Tongue (tissue), 2 donors: ENCODE data around the gene SPNS2. TPM values are rescaled to one million over a fixed set of nuclear protein-coding genes. Genes with fewer than 3 reads are reported as not detected.

Experiments used
- DNase-seq: peaks from one replicate; pipeline ENCODE4 v3.0.0-alpha.2; 2015
- total RNA-seq: library from RNA; depleted of rRNA; stranded (reverse); fragments of >200 nt; gene quantifications from one replicate; pipeline ENCODE4 v1.2.3, GENCODE V29; 2014

SPNS2 gene
- total RNA-seq, 1 donor from 2014 or later = 19.9 TPM

GRCh38 chr17:4549781-4550533, 51.3 kb downstream of the SPNS2 start:
- no peak for DNase-seq

- DNase-seq = no peak
These were observed 51.9 kb downstream of the SPNS2 start for GRCh38 chr17:4550534-4551039.

GRCh38 chr17:4551141-4551540, 52.5 kb downstream of the SPNS2 start:
- no peak for DNase-seq

DNA sequence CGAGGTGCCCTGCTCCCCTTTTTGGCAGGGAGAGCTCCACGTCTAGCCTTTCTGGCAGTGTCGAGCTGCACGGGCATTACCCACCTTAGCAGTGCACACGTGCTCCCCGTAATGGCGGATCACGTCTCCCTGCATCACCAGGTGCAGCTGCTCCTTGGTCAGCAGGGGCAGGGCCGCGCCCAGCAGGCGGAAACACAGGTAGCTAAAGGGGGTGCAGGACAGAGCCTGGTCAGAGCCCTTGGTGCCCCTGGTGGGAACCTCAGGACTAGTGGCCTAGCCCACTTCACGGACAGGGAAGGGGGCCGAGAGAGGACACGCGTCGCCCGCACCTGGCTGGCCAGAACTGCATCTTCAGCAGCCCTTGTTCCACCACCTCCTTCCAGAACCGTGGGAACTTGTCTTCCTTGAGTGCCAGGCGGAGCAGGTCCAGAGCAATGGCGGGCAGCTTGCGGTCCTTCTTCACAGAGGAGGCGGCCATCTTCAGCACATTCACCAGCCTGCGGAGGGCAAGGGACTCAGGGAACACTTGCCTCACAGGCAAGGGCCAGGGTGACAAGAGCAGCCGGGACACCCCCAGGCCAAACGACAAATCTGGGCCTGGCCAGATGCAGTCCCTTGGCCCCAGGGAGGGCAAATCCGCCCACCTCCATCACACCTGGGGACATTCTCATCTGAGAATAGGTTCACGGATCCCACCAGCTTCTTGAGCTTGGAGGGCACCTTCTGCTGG, 53.3 kb downstream of the SPNS2 start:
- no peak for DNase-seq

DNA sequence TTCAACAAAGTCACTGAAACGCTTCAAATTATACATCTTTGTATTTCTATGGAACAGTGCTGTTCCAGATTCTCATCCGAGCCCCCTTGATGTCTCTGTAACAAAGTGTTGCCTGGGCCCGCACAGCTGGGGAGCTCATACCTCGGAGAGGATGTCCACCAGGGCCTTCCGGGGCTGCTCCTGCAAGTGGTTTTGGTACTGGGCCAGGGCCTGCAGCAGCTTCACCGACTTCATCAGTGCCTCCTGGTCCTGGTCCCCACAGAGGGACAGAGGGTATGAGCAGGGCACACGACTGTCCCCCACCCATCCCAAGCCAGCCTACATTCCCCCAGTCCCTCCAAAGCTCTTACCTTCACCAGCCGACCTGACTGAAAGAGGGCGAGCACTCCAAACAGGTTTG, 55.0 kb downstream of the SPNS2 start:
- no peak for DNase-seq

DNA sequence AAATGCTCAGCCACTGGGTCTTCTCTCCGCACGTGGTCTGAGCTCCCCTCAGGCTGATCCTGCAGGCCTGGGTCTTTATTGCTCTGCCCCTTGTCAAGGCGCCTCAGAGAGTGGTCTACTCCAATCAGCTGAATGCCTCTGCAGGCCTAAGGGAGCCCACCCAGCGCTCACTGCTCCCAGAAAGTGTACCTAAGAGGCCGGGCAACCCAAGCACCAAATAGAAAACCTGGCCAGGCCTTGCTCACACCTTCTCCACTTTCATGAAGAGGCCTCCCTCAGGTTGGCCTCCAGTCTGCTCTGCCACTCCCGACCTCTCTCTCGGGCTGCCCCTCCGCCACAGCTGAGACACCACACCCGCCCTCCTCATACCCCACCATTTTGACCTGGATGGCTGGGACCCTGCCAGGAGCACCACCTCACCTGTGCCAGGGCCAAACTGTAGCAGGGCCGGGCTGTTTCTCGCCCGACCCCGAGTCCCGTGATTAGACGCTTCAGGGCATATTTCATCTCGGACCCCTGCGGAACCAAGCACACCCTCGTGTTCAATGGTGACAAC, 55.8 kb downstream of the SPNS2 start:
- DNase-seq = no peak

GRCh38 chr17:4554997-4555799, 56.5 kb downstream of the SPNS2 start, which contains the start of gene MYBBP1A:
Gene MYBBP1A (minus strand): TSS chr17:4555384. CDS start chr17:4555324, 60 bp downstream.
- DNase-seq = peak; percentile 99

GRCh38 chr17:4555873-4556759, 57.4 kb downstream of the SPNS2 start:
- no peak for DNase-seq

DNA sequence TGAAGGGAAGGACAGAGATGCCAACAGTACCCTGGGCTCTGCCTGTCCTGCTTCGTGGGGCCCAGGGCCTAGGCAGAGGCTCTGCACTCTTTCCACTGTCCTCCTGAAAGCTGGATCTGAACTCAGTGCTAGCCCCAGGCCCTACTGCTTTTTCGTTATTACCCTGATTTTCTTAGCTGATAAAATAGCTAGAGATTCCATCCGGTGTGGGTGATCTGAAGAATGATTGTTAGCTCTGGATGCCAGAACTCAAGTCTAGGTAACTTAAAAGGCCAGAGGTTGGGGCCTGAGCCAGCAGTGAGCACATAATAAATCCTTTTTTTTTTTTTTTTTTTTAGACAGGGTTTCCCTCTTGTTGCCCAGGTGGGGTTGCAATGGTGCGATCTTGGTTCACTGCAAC, 58.3 kb downstream of the SPNS2 start:
- no peak for DNase-seq

DNA sequence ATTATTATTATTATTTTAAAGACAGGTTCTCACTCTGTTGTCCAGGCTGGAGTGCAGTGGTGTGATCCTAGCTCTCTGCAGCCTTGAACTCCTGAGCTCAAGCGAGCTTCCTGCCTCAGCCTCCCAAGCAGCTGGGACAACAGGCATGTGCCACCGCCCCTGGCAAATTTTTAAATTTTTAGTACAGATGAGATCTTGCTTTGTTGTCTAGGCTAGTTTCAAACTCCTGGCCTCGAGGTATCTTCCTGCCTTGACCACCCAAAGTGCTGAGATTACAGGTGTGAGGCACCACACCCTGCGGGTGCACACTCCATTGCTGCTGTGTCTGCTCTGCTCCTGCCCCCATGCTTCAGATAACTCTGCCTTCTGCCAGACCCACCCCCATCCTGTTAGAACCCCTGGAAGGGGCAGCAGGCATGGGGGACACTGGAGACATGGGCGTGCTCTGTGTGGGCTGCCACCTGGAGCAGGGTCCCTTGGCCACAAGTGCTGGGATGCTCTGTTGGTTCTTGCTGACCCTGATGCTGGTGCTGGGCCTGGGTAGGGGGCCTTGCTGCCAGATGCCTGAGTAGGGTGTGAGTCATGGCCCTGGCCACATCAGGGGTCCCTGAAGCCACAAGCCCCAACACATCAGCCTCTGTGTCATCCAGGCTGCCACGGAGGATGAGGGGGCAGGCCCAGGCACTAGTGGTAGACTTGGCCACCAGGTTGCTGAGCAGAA, 59.1 kb downstream of the SPNS2 start:
- DNase-seq = no peak

GRCh38 chr17:4558347-4558971, 59.8 kb downstream of the SPNS2 start:
- DNase-seq = no peak

- no peak for DNase-seq
These were observed 60.6 kb downstream of the SPNS2 start for GRCh38 chr17:4559139-4559791.

DNA sequence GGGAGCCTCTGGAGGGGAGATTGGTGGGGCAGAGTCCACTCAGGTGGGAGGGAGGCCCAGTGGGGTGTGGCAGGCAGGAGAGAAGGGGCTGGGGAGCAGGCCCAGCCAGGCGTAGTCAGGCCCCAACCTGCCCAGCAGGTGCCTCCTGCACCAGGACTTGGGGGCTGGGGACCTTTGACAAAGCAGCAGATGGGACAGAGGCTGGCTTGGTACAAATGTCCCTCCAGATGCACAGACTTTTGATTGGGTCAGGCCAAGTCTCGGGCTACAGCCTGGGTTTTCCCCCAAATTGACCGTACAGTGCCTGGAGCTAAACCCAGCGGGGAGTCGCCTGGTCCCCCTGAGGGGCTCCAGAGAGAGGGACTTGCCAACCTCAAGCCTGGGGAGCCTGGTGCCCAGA, 61.3 kb downstream of the SPNS2 start:
- DNase-seq = no peak

- DNase-seq = no peak
These were observed 61.7 kb downstream of the SPNS2 start, which contains the start of gene GGT6 for GRCh38 chr17:4560421-4560820. Gene GGT6 (minus strand): TSS chr17:4560577. CDS start chr17:4560521, 56 bp downstream.

- peak; percentile 57 for DNase-seq
These were observed 62.2 kb downstream of the SPNS2 start for GRCh38 chr17:4560837-4561256.

DNA sequence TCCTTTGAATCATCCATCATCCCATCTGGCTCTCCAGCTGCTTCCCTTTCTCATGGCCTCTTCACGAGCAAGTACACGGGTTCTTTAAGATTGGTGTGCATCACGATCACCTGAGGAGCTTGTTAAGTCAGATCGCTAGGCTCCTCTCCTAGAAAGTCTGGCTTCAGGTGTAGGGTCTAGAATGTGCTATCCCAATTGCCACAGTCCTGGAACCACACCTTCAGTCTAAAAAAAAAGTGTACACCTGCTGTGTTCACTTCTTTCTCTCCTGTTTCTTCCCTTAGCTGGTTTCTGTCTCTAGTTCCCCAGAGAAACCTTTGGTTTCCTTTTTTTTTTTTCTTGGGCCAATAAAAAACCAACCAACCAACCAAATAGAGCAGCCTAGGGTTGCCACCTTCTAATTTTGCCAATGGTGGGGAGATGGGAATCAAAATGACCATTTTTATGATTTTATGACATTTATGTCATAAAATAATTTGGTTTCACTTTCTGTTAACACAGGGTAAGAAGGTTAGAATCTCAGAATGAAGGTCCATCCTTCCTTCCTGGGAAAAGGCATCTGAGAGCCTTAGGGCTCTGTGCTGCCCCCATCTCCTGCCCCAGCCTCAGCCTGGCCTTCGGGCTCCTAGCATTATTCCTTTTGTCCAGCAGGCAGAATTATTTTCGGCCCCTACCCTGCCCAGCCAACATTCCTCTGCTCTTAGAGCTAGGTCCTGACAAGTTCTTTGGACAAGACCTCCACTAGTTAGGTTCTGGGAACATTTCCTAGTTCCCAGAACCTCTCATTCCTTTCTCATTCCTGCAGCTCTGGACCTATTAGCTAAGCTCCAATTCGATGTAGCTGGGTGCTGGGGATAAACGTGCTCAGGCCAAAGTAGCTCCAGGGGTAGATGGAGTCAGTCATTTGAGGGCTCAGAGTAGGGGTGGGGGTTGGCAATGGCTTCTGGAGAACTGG, 63.6 kb downstream of the SPNS2 start:
- DNase-seq = no peak

DNA sequence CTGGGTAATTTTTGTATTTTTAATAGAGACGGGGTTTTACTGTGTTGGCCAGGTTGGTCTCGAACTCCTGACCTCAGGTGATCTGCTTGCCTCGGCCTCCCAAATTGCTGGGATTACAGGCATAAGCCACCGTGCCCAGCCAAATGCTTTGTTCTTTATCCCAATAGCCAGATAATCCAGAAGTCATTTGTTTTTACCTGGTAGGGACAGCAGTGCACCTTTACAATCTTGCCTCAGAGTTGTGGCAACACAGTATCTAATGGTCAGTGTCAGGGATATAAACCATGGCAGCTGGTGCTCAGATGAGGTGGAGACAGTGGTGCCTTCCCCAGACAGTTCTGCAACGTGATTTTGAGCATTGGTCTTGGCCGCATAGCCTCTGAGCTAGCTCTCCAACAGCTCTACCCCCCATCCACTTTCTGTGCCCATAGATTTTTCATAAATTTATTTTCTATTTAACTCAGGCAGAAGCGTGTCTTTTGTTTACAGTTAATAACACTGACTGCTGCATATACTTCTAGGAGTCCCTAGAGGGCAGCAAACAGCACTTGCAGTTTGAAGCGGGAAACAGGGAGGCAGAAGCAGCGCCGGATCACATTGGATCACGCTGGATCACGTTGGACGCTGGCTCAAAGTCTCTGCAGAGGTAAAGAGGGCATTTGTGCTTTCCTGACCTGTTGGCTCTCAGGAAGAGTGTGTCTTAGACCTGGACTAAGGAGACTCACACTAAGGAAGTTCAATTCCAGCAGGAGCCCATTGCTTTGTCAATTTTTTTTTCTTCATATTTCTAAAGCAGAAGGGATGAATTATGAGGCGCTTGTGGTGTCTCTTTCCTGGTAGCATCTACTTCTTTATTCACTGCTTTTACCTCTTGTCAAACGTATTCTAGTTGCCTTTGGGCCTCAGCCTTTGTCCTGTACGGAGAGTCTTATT, 66.8 kb downstream of the SPNS2 start:
- DNase-seq = peak; percentile 87
